Peyer's patch (tissue), 4 donors: ENCODE results near the gene SPHK2. TPM values are rescaled to one million over a fixed set of nuclear protein-coding genes. Genes with fewer than 3 reads are reported as not detected.

ENCODE experiments used
- DNase-seq, 3 donors: peaks; one replicate each; pipeline ENCODE4 v3.0.0-alpha.2; 2017 to 2019
- H3K27ac ChIP-seq, 4 donors: fragments of 200-600 bp; sonication (generic); one replicate each; pipeline ENCODE4 v1.5.1; 2016 to 2019
- H3K27me3 ChIP-seq, 2 donors: fragments of 200-600 bp; sonication (generic); one replicate each; pipeline ENCODE4 v1.5.1; 2019
- H3K36me3 ChIP-seq, 3 donors: fragments of 200-600 bp; sonication (generic); one replicate each; pipeline ENCODE4 v1.5.1; 2016 to 2019
- H3K4me1 ChIP-seq, 4 donors: fragments of 200-600 bp; sonication (generic); one replicate each; pipeline ENCODE4 v1.5.1; 2016 to 2019
- H3K4me3 ChIP-seq, 4 donors: fragments of 200-600 bp; sonication (generic); 1 replicate in 3 of 4; 2 replicates in 1 of 4; pipeline ENCODE4 v1.5.1; 2016 to 2019; ENCODE audit warnings: mild to moderate bottlenecking in 1 of 4
- H3K9me3 ChIP-seq, 4 donors: fragments of 200-600 bp; sonication (generic); one replicate each; pipeline ENCODE4 v1.5.1; 2016 to 2019; ENCODE audit warnings: mild to moderate bottlenecking in 1 of 4
- POLR2A ChIP-seq, 2 donors: fragments of 450-650 bp; IDR thresholded peaks; one replicate each; pipeline ENCODE4 v1.5.1; 2017; ENCODE audit warnings: antibody characterized with exemption in 2 of 2, mild to moderate bottlenecking in 2 of 2, moderate library complexity in 2 of 2
- total RNA-seq, 4 donors: library from RNA; depleted of rRNA; stranded (reverse); fragments of >200 nt; gene quantifications; one replicate each; pipeline ENCODE4 v1.1.0, GENCODE V29; 2016
- TF ChIP-seq, protein P1 (sequence below), 6 experiments: fragments of 450-650 bp in 4 of 6; fragments of 200-600 bp in 2 of 6; sonication (generic) in 1 of 6; IDR thresholded peaks; one replicate each; pipeline ENCODE4 v1.5.1; 2017 to 2019; ENCODE audit warnings: antibody characterized with exemption in 6 of 6, mild to moderate bottlenecking in 3 of 6, moderate library complexity in 1 of 6

SPHK2 gene
- total RNA-seq, 4 donors from 2014 or later, result 34.7 to 121 (median 96.7) TPM

DNA sequence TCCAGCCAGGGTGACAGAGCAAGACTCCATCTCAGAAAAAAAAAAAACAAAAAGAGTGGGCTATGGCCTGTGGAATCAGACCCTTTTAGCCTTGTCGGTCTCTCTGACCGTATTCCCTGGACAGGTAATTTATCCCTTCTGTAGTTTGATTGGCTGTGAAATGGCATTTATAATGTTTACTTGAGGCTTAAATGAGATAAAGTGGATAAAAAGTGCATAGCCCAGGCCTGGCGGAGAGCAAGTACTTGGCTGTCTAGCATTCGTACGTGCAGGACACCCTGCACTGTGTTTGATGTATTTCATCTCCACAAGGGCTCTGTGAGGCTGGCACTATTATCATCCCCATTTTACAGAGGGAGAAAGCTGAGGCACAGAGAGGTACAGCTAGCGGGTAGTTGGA lies 46.5 kb downstream of the SPHK2 start:
- peaks cover 0 to 5% (median 0%) of the 10 kb centered on the region in 4 donors for H3K4me1 ChIP-seq
- no peaks in the 10 kb centered on the region for H3K9me3 ChIP-seq
- DNase-seq, result no peak
- H3K36me3 ChIP-seq, result no peaks in the 10 kb centered on the region
- no peak overlapping the region for H3K27ac ChIP-seq
- no peak overlapping the region for H3K4me3 ChIP-seq
- no peak for TF ChIP-seq POLR2A (IDR thresholded peaks at IDR 0.05)
- TF ChIP-seq, protein P1, sequence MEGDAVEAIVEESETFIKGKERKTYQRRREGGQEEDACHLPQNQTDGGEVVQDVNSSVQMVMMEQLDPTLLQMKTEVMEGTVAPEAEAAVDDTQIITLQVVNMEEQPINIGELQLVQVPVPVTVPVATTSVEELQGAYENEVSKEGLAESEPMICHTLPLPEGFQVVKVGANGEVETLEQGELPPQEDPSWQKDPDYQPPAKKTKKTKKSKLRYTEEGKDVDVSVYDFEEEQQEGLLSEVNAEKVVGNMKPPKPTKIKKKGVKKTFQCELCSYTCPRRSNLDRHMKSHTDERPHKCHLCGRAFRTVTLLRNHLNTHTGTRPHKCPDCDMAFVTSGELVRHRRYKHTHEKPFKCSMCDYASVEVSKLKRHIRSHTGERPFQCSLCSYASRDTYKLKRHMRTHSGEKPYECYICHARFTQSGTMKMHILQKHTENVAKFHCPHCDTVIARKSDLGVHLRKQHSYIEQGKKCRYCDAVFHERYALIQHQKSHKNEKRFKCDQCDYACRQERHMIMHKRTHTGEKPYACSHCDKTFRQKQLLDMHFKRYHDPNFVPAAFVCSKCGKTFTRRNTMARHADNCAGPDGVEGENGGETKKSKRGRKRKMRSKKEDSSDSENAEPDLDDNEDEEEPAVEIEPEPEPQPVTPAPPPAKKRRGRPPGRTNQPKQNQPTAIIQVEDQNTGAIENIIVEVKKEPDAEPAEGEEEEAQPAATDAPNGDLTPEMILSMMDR (IDR thresholded peaks at IDR 0.05), result no peak
- H3K27me3 ChIP-seq, result no peaks in the 10 kb centered on the region

DNA sequence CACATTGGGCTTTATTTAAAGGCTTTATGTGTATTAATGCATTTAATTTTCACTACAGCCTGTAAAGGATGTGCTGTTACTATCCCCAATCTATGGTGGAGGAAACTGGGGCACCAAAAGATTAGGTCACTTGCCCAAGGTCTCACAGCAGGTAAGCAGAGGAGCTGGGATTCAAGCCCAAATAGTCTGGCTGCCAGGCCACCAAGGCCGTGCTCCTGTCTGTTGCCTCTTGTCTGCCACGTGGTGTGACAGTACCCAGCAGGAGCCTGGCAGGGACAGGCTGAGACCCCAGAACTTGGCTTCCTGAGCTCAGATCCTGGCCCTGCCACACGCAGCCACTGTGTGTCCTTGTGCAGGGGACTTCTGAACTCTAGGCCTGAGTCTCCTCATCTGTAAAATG lies 49.0 kb downstream of the SPHK2 start:
- no peaks in the 10 kb centered on the region for H3K27me3 ChIP-seq

GRCh38 chr19:48668761-48669160 lies 49.5 kb downstream of the SPHK2 start:
- Histone ChIP-seq H3K27me3 (no peaks in the 10 kb centered on the region), H3K4me1 (no peaks in the 10 kb centered on the region), H3K36me3 (no peaks in the 10 kb centered on the region), H3K4me3 (no peak overlapping the region), H3K27ac (no peak overlapping the region), H3K9me3 (no peaks in the 10 kb centered on the region)
- no peak for DNase-seq
- TF ChIP-seq, protein P1 (IDR thresholded peaks at IDR 0.05), result no peak
- no peak for TF ChIP-seq POLR2A (IDR thresholded peaks at IDR 0.05)

More for the DNA sequence above, 49.0 kb downstream of the SPHK2 start:
- no peak for TF ChIP-seq POLR2A (IDR thresholded peaks at IDR 0.05)
- TF ChIP-seq, protein P1 (IDR thresholded peaks at IDR 0.05), result no peak
- Histone ChIP-seq H3K4me1 (no peaks in the 10 kb centered on the region), H3K27ac (no peak overlapping the region), H3K9me3 (no peaks in the 10 kb centered on the region), H3K4me3 (no peak overlapping the region), H3K36me3 (no peaks in the 10 kb centered on the region)
- DNase-seq, result no peak

DNA sequence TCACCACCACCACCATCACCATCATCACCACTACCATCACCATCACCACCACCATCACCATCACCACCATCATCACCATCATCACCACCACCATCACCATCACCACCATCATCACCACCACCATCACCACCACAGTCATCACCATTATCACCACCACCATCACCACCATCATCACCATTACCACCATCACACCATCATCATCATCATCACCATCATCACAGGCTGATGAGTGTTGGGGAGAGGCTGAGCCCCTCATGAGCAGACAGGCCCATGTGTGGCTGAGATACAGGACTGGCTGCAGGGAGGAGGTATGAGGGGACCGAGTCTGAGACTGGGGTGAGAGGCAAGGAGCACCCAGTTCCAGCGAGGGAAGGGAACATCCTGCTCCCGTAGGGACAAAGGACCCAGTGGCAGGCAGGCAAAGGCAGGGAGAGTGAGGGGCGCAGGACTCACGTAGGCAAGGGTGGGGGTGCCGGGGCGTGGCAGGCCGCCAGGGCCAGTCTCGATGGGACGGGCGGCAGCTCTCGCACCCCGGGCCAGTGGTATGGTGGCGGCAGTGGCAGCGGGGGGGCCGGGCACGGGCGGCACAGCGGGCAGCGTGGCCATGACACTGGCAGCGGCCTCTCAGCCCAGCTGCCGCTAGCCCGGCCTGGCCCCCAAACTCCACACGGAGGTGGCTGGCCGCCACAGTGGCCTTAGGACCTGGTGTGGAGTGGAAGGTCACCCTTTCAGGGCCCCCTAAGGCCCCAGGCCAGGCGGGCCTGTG lies 50.8 kb downstream of the SPHK2 start:
- no peaks in the 10 kb centered on the region for H3K27me3 ChIP-seq
- no peak overlapping the region for H3K4me3 ChIP-seq
- DNase-seq, result no peak
- H3K36me3 ChIP-seq, result no peaks in the 10 kb centered on the region
- no peaks in the 10 kb centered on the region for H3K9me3 ChIP-seq
- H3K4me1 ChIP-seq, result peaks cover 0 to under 1% (median 0%) of the 10 kb centered on the region in 4 donors
- TF ChIP-seq, protein P1 (IDR thresholded peaks at IDR 0.05), result no peak
- TF ChIP-seq POLR2A (IDR thresholded peaks at IDR 0.05), result no peak
- no peak overlapping the region for H3K27ac ChIP-seq

DNA sequence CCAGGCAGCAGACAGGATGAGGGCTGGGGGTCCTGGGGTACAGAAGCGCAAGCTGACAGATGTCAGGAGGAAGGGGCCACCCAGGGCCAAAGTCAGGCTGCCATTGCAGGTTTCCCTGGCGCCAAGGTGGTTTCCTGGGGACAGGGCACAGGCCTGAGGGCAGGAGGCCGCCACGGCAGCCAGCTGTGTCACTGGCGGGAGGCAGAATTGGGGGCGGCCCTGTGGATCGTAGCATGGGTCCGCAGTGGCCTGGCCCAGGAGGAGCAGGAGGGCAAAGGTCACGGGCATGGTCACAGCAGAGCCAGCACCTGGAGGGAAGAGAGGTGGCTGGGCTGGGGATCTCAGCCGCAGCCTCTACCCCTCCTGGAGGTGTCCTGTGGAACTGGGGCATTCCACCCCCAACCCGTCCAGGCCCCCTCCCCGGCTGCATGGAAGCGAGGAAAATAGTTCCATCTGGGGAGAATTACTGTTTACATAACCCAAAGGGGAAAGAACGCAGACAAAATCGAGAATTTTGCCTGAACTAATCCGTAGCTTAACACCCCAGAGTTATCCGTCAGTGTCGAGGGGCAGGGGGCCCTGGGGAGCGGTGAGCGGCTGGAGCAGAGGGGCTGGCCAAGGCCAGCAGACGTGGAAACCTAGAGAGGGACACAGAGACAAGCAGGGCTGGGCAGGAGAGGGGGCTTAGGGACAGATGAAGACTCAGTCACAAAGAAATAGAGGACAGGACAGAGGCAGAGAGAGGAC lies 51.6 kb downstream of the SPHK2 start:
- no peak for TF ChIP-seq POLR2A (IDR thresholded peaks at IDR 0.05)
- TF ChIP-seq, protein P1 (IDR thresholded peaks at IDR 0.05), result no peak
- Histone ChIP-seq H3K9me3 (no peaks in the 10 kb centered on the region), H3K4me3 (no peak overlapping the region), H3K27me3 (no peaks in the 10 kb centered on the region), H3K4me1 (peaks cover 0 to 8% (median 0%) of the 10 kb centered on the region in 4 donors), H3K36me3 (no peaks in the 10 kb centered on the region), H3K27ac (no peak overlapping the region)
- no peak for DNase-seq
